Hepatocyte (in vitro differentiated cells): ENCODE measurements around the gene CISD3.

ENCODE experiments used
- EZH2 ChIP-seq: fragments of 200-600 bp; sonication (generic); IDR thresholded peaks from 2 replicates; pipeline ENCODE4 v1.6.1; 2016; ENCODE audit warnings: antibody characterized with exemption, mild to moderate bottlenecking, borderline replicate concordance
- EZH2phosphoT487 ChIP-seq: fragments of 200-600 bp; sonication (generic); IDR thresholded peaks from one replicate; pipeline ENCODE4 v1.6.1; 2018; ENCODE audit warnings: antibody characterized with exemption, mild to moderate bottlenecking, low read depth, moderate library complexity; ENCODE audit not compliant: unreplicated experiment, severe bottlenecking
- TF ChIP-seq, protein P1 (sequence below): fragments of 200-600 bp; sonication (generic); IDR thresholded peaks from 2 replicates; pipeline ENCODE4 v1.5.1; 2016; ENCODE audit warnings: antibody characterized with exemption, mild to moderate bottlenecking; ENCODE audit not compliant: poor library complexity

DNA sequence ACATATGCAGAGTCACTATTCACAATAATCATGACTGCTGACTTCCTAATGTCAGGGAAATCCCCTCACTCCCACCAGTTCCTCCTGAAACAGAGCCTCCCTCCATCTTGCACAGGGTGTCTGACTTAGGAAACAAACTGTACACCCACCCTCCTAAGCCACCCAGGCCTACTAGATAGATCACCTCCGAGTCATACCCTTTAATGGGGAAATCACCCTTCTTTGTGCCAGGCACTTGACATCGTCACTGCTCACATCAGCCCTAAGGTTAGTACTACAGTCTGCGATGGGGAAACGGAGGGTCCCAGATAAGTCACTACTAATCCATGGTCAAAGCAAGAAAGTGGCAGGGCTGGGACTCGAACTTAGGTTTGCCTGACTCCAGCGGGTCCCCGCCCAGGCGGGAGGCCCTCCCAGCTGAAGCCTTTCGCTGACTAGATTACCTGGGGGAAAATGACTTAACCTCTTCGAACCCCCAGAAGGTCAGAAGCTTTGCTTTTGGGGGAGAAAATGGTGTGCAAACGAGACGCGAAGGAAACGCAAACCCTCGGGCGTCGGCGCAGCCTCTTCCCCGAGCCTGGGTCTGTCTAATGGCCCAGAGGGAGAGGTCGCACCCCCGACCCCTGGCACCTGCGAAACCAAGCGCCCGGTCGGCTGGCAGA, 28.5 kb upstream of the CISD3 start:
- TF ChIP-seq, protein P1, sequence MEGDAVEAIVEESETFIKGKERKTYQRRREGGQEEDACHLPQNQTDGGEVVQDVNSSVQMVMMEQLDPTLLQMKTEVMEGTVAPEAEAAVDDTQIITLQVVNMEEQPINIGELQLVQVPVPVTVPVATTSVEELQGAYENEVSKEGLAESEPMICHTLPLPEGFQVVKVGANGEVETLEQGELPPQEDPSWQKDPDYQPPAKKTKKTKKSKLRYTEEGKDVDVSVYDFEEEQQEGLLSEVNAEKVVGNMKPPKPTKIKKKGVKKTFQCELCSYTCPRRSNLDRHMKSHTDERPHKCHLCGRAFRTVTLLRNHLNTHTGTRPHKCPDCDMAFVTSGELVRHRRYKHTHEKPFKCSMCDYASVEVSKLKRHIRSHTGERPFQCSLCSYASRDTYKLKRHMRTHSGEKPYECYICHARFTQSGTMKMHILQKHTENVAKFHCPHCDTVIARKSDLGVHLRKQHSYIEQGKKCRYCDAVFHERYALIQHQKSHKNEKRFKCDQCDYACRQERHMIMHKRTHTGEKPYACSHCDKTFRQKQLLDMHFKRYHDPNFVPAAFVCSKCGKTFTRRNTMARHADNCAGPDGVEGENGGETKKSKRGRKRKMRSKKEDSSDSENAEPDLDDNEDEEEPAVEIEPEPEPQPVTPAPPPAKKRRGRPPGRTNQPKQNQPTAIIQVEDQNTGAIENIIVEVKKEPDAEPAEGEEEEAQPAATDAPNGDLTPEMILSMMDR = no peak
- TF ChIP-seq EZH2 (no peak), EZH2phosphoT487 (no peak)
